HG03521 (cell line): ENCODE data around the gene CNTN1.
"Not testable (repeated sequence)": the region's sequence is repeated elsewhere in the genome, so short reads cannot be mapped to it uniquely, and the experiment has no call there.

Experiments
- ATAC-seq: cut with Tn5 transposase; IDR thresholded peaks from one replicate; pipeline ENCODE4 v1.9.1; 2021; ENCODE audit warnings: mild to moderate bottlenecking, moderate library complexity; ENCODE audit not compliant: unreplicated experiment

CNTN1 gene

GRCh38 chr12:40697566-40698259 lies 5.5 kb downstream of the CNTN1 start:
- no peak for ATAC-seq

GRCh38 chr12:40701756-40702155 lies 9.5 kb downstream of the CNTN1 start:
- no peak for ATAC-seq

GRCh38 chr12:40711121-40711520 lies 18.9 kb downstream of the CNTN1 start:
- ATAC-seq: no peak

GRCh38 chr12:40714636-40715035 lies 22.4 kb downstream of the CNTN1 start:
- no peak for ATAC-seq

- ATAC-seq: no peak
These were observed 23.8 kb downstream of the CNTN1 start for GRCh38 chr12:40716037-40716436.

GRCh38 chr12:40717576-40717975 lies 25.3 kb downstream of the CNTN1 start:
- ATAC-seq: no peak

GRCh38 chr12:40718878-40719372 lies 26.7 kb downstream of the CNTN1 start:
- no peak for ATAC-seq

GRCh38 chr12:40723001-40723400 lies 30.8 kb downstream of the CNTN1 start:
- ATAC-seq: no peak

GRCh38 chr12:40726366-40726765 lies 34.1 kb downstream of the CNTN1 start:
- no peak for ATAC-seq

GRCh38 chr12:40727774-40728483 lies 35.7 kb downstream of the CNTN1 start:
- ATAC-seq: no peak

- no peak for ATAC-seq
These were observed 38.0 kb downstream of the CNTN1 start for GRCh38 chr12:40730281-40730680.

- ATAC-seq: no peak
These were observed 41.6 kb downstream of the CNTN1 start for GRCh38 chr12:40733871-40734270.

GRCh38 chr12:40734276-40734675 lies 42.0 kb downstream of the CNTN1 start:
- no peak for ATAC-seq

- no peak for ATAC-seq
These were observed 43.5 kb downstream of the CNTN1 start for GRCh38 chr12:40735551-40736230.

- ATAC-seq: not testable (repeated sequence)
These were observed 45.2 kb downstream of the CNTN1 start for GRCh38 chr12:40737416-40737815.

GRCh38 chr12:40738856-40739255 lies 46.6 kb downstream of the CNTN1 start:
- no peak for ATAC-seq

- no peak for ATAC-seq
These were observed 49.8 kb downstream of the CNTN1 start for GRCh38 chr12:40742041-40742440.

- ATAC-seq: no peak
These were observed 53.1 kb downstream of the CNTN1 start for GRCh38 chr12:40745386-40745785.

GRCh38 chr12:40749863-40750262 lies 57.6 kb downstream of the CNTN1 start:
- ATAC-seq: no peak

- no peak for ATAC-seq
These were observed 59.8 kb downstream of the CNTN1 start for GRCh38 chr12:40752011-40752410.

GRCh38 chr12:40760821-40761220 lies 68.6 kb downstream of the CNTN1 start:
- no peak for ATAC-seq

GRCh38 chr12:40762072-40762471 lies 69.8 kb downstream of the CNTN1 start:
- ATAC-seq: no peak
